NCI-H1417 treated with DMSO at 0.1 percent for 48 hours (cell line): ENCODE measurements around the gene SIGLEC7.
"Not testable (repeated sequence)": the region's sequence is repeated elsewhere in the genome, so short reads cannot be mapped to it uniquely, and the experiment has no call there.

Experiments
- DNase-seq: peaks from one replicate; lab custom pipeline; 2025; lab: John Stamatoyannopoulos, UW

SIGLEC7 gene

GRCh38 chr19:51139299-51140014, 2.6 kb upstream of the SIGLEC7 start:
- no peak for DNase-seq

GRCh38 chr19:51140441-51140840, 1.7 kb upstream of the SIGLEC7 start:
- no peak for DNase-seq

GRCh38 chr19:51141181-51141580, 920 bp upstream of the SIGLEC7 start:
- DNase-seq: no peak

GRCh38 chr19:51142809-51143475, 841 bp downstream of the SIGLEC7 start:
- not testable (repeated sequence) for DNase-seq

GRCh38 chr19:51143486-51143885, 1.4 kb downstream of the SIGLEC7 start:
- no peak for DNase-seq

GRCh38 chr19:51144482-51145045, 2.5 kb downstream of the SIGLEC7 start:
- no peak for DNase-seq

GRCh38 chr19:51145916-51146493, 3.9 kb downstream of the SIGLEC7 start:
- no peak for DNase-seq

- DNase-seq: no peak
These were observed 4.7 kb downstream of the SIGLEC7 start for GRCh38 chr19:51146751-51147150.

- no peak for DNase-seq
These were observed 5.6 kb downstream of the SIGLEC7 start for GRCh38 chr19:51147663-51148062.

- no peak for DNase-seq
These were observed 6.5 kb downstream of the SIGLEC7 start for GRCh38 chr19:51148580-51148979.

- DNase-seq: no peak
These were observed 8.5 kb downstream of the SIGLEC7 start for GRCh38 chr19:51150627-51151026.

- DNase-seq: no peak
These were observed 14.6 kb downstream of the SIGLEC7 start for GRCh38 chr19:51156710-51157109.

- DNase-seq: no peak
These were observed 15.2 kb downstream of the SIGLEC7 start for GRCh38 chr19:51157265-51157664.

- DNase-seq: no peak
These were observed 16.5 kb downstream of the SIGLEC7 start for GRCh38 chr19:51158474-51159129.

- no peak for DNase-seq
These were observed 17.6 kb downstream of the SIGLEC7 start for GRCh38 chr19:51159656-51160055.

- DNase-seq: no peak
These were observed 19.2 kb downstream of the SIGLEC7 start for GRCh38 chr19:51161266-51161665.

- no peak for DNase-seq
These were observed 19.9 kb downstream of the SIGLEC7 start for GRCh38 chr19:51161867-51162496.

- DNase-seq: no peak
These were observed 21.2 kb downstream of the SIGLEC7 start for GRCh38 chr19:51163257-51163656.

GRCh38 chr19:51164215-51164614, 22.1 kb downstream of the SIGLEC7 start:
- DNase-seq: no peak

GRCh38 chr19:51166846-51167490, 24.9 kb downstream of the SIGLEC7 start:
- no peak for DNase-seq

- no peak for DNase-seq
These were observed 26.6 kb downstream of the SIGLEC7 start for GRCh38 chr19:51168564-51169282.
